ENCODE data around the gene FLT4.

FLT4 gene

GRCh38 chr5:180603076-180603594 is 46.3 kb downstream of the FLT4 start:
- DNase-seq = no peak

GRCh38 chr5:180602481-180603075 is 46.8 kb downstream of the FLT4 start:
- DNase-seq = no peak

GRCh38 chr5:180601591-180602480 is 47.6 kb downstream of the FLT4 start:
- DNase-seq = no peak

- DNase-seq = no peak
Measured at GRCh38 chr5:180600554-180601041, 48.8 kb downstream of the FLT4 start.

- no peak for DNase-seq
Measured at GRCh38 chr5:180599981-180600553, 49.3 kb downstream of the FLT4 start.

- DNase-seq = no peak
Measured at GRCh38 chr5:180599590-180599914, 49.8 kb downstream of the FLT4 start.

GRCh38 chr5:180598797-180599589 is 50.4 kb downstream of the FLT4 start:
- no peak for DNase-seq

- DNase-seq = no peak
Measured at GRCh38 chr5:180598316-180598701, 51.1 kb downstream of the FLT4 start.

- no peak for DNase-seq
Measured at GRCh38 chr5:180596668-180597231, 52.6 kb downstream of the FLT4 start.

- no peak for DNase-seq
Measured at GRCh38 chr5:180596115-180596667, 53.2 kb downstream of the FLT4 start.

- DNase-seq = no peak
Measured at GRCh38 chr5:180595381-180596114, 53.9 kb downstream of the FLT4 start.

GRCh38 chr5:180595046-180595379 is 54.4 kb downstream of the FLT4 start:
- DNase-seq = no peak

GRCh38 chr5:180594311-180595045 is 54.9 kb downstream of the FLT4 start:
- DNase-seq = no peak

- no peak for DNase-seq
Measured at GRCh38 chr5:180593446-180594206, 55.8 kb downstream of the FLT4 start.

- DNase-seq = no peak
Measured at GRCh38 chr5:180592176-180592575, 57.2 kb downstream of the FLT4 start.

GRCh38 chr5:180591311-180591887 is 58.0 kb downstream of the FLT4 start, which contains the start of gene SCGB3A1:
Gene SCGB3A1, minus strand, starts transcription at chr5:180591499. Its CDS starts 37 bp downstream, at chr5:180591462.
- no peak for DNase-seq

- DNase-seq = no peak
Measured at GRCh38 chr5:180590543-180591310, 58.7 kb downstream of the FLT4 start.

- DNase-seq = no peak
Measured at GRCh38 chr5:180589771-180590542, 59.4 kb downstream of the FLT4 start.
